ES-I3 (cell line): ENCODE measurements around the gene ARNT2.

Experiments
- H3K36me3 ChIP-seq: 2 replicates; pipeline ENCODE4 v1.6.1; 2013; ENCODE audit warnings: mild to moderate bottlenecking, low read length, control low read depth, moderate library complexity; ENCODE audit not compliant: insufficient read depth
- H3K4me1 ChIP-seq: 2 replicates; pipeline ENCODE4 v1.6.1; 2013; ENCODE audit warnings: mild to moderate bottlenecking, control low read depth, low read length; ENCODE audit not compliant: insufficient read depth
- H3K9ac ChIP-seq: 2 replicates; pipeline ENCODE4 v1.6.1; 2013; ENCODE audit warnings: low read depth, mild to moderate bottlenecking, low read length, moderate library complexity
- H3K9me3 ChIP-seq: 2 replicates; pipeline ENCODE4 v1.6.1; 2013; ENCODE audit warnings: mild to moderate bottlenecking, low read length, moderate library complexity; ENCODE audit not compliant: control insufficient read depth, insufficient read depth

ARNT2 gene

DNA sequence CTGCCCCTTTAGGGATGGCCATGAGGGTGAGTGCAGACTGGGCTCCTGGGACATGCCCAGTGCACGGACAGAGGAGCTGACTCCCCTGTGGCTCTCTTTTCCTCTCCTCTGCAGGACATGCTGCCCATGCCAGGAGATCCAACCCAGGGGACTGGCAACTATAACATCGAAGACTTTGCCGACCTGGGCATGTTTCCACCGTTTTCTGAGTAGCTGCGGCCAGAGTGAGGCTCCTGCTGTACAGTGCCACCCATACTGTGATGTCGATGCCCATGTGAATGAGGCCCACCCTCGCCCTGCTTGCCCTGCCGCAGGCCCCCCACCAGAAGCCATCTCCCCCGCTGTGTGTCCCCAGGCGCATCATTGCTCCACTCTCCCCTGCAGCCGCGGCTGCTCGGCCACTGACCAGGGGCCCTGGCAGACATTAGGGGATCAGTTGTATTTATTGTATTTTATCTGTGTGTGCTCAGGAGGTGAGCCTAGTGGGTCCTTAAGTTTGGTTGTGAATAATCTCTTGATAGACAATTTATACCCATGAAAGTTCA, 189.4 kb downstream of the ARNT2 start:
- no peak overlapping the region for H3K9ac ChIP-seq
- no peaks in the 10 kb centered on the region; the same call in 1 of the 2 replicates for H3K36me3 ChIP-seq
- H3K9me3 ChIP-seq, result no peaks in the 10 kb centered on the region
- no peaks in the 10 kb centered on the region for H3K4me1 ChIP-seq

DNA sequence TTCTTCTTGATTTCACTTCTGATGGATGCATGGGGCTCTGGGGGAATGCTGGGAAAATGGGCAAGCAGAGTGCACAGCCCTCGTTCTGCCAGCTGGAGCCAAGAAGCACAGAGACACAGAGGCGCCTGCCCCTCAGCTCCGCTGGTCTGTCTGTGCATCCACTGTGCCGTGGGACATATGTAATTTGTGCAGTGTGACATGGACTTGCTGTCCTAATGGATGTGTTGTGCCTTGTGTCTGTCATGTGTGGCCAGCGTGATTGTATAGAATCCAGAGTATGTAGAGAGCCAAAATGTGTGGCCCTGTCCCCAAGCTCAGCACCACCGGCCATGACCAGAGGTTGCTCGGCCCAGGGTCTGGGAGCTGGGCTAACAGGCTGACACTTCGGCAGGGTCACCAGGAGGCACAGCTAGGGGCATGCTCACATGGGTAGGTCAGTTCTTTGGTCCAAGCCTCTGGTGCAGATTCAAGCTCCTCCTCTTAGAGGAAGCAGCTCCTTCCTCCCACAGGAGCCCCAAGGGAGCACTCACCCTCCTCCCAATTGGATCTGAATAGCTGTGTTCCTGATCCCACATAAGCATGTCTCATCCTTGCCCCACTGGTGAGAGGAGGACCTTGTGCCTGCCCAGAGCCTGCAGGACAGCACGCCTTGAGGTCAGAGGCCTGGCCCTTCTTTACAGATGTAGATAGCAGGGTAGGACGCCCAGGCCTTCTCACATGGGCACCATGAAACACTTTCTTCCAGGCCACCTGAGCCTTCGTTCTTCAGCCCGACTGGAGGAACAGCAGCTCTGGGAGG, 190.1 kb downstream of the ARNT2 start:
- Histone ChIP-seq H3K4me1 (no peaks in the 10 kb centered on the region), H3K9me3 (no peaks in the 10 kb centered on the region)

DNA sequence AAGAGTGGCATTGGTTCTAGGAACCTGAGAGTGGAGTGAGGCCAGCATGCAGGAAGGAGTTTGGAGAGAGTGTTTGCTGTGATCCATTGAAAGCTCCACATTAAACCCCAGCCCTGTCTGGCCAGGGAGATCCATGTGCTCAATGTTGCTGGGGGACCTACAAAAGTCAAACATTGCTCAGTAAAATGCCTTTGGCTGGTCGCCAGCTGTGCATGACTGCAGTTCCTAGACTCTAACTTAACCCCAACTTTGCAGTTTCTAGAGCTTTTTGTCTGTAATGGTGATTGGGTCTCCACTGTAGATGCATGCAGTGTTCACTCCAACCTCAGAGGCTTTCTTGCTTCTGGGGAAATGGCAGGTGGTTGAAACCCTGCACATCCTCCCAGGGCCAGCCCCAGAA, 191.2 kb downstream of the ARNT2 start:
- Histone ChIP-seq H3K9me3 (no peaks in the 10 kb centered on the region), H3K9ac (no peak overlapping the region), H3K4me1 (no peaks in the 10 kb centered on the region), H3K36me3 (no peaks in the 10 kb centered on the region; the same call in 1 of the 2 replicates)

More for the DNA sequence above, 190.1 kb downstream of the ARNT2 start:
- Histone ChIP-seq H3K36me3 (no peaks in the 10 kb centered on the region; the same call in 1 of the 2 replicates), H3K9ac (no peak overlapping the region)

DNA sequence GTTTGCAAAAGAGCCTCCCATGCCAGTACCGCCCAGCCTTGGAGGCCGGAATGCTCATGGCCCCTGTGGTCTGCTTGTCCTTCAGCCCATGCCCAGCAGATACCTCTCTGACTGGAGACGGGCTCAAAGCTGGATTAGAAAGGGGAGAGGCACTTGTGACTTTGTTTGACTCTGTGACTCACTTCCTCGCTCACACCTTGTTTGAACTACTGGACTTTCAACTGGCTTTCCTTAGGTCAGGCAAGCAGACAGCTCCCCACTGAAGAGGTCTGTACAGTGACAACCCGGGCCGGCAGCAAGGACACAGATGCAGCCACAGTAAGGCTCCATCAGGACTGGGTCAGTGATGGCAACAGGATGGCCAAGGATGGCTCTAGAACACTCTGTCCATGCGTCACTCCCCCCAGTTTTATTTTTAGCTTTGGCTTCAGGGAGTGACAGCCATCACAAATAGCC, 192.4 kb downstream of the ARNT2 start:
- Histone ChIP-seq H3K9ac (no peak overlapping the region), H3K36me3 (no peaks in the 10 kb centered on the region; the same call in 1 of the 2 replicates), H3K9me3 (no peaks in the 10 kb centered on the region), H3K4me1 (no peaks in the 10 kb centered on the region)

DNA sequence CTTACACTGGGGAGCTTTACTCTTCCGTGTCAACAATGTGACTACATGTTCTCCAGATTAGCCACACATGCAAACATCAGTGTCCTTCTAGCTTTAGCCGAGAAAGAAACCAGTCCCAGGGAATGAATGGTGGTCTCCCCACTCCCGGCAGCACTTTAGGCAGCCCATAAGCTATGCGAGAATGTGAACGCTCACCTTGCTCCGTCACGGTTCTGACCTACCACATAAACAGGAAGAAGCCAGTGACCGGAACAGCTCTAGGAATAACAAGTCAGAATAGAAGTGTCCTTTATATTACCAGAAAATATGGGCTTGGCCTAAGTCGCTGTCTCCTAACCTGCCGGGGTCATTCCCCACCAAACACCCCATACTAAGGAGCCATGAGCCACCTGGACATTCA, 192.9 kb downstream of the ARNT2 start:
- no peak overlapping the region for H3K9ac ChIP-seq
- H3K4me1 ChIP-seq, result no peaks in the 10 kb centered on the region
- no peaks in the 10 kb centered on the region; the same call in 1 of the 2 replicates for H3K36me3 ChIP-seq
- H3K9me3 ChIP-seq, result no peaks in the 10 kb centered on the region

DNA sequence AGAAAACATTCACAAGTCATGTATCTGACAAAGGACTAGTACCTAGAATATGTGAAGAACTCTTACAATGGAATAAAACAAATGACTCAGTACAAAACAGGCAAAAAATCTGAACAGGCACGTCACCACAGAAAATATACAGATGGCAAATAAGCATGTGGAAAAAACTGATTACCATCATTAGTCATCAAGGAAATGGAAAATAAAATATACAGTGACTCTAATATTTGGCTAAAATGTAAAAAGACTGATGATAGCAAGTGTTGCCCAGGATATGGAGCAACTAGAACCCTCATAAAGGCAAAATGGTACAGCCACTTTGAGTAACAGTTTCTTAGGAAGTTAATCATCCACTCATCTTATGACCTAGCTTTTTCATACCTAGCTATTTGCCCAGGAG, 195.2 kb downstream of the ARNT2 start:
- H3K9ac ChIP-seq, result no peak overlapping the region
- no peaks in the 10 kb centered on the region for H3K9me3 ChIP-seq
- no peaks in the 10 kb centered on the region for H3K36me3 ChIP-seq
- H3K4me1 ChIP-seq, result no peaks in the 10 kb centered on the region

DNA sequence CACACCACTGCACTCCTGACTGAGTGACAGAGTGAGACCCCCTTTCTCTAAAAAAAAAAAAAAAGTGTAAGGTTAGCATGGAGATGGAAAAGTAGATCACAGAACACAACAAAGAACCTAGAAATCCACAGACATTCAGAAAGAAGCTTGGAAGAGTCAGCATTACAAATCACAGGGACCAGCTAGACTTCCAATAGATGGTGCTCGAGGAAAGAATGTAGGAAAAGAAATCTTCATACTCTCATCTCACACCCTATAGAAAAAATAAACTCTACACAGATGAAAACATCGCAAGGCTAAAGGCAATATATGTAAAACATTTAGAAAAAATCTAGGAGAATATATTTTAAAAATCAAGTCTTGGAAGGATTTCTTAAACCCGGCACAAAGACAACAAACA, 196.4 kb downstream of the ARNT2 start:
- H3K9ac ChIP-seq, result no peak overlapping the region
- no peaks in the 10 kb centered on the region for H3K36me3 ChIP-seq
- H3K4me1 ChIP-seq, result no peaks in the 10 kb centered on the region
- H3K9me3 ChIP-seq, result no peaks in the 10 kb centered on the region

DNA sequence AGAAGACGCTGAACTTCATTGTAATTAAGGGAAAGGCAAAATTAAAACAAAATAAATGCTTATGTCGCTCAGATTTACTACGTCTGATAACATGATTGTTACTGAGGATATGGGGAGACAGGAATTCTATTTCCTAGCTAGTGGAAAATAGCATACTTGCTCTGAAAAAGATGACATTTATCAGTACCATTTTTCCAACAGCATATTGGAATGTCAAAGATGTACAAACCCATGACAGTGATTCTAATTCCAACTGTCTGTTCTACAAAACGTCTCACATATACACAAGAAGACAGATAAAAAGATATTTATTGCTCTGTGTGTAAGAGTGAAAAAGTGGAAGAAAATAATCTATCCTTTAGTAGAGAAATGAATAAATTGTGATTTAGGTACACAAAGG, 197.1 kb downstream of the ARNT2 start:
- no peaks in the 10 kb centered on the region for H3K36me3 ChIP-seq
- H3K9ac ChIP-seq, result no peak overlapping the region

DNA sequence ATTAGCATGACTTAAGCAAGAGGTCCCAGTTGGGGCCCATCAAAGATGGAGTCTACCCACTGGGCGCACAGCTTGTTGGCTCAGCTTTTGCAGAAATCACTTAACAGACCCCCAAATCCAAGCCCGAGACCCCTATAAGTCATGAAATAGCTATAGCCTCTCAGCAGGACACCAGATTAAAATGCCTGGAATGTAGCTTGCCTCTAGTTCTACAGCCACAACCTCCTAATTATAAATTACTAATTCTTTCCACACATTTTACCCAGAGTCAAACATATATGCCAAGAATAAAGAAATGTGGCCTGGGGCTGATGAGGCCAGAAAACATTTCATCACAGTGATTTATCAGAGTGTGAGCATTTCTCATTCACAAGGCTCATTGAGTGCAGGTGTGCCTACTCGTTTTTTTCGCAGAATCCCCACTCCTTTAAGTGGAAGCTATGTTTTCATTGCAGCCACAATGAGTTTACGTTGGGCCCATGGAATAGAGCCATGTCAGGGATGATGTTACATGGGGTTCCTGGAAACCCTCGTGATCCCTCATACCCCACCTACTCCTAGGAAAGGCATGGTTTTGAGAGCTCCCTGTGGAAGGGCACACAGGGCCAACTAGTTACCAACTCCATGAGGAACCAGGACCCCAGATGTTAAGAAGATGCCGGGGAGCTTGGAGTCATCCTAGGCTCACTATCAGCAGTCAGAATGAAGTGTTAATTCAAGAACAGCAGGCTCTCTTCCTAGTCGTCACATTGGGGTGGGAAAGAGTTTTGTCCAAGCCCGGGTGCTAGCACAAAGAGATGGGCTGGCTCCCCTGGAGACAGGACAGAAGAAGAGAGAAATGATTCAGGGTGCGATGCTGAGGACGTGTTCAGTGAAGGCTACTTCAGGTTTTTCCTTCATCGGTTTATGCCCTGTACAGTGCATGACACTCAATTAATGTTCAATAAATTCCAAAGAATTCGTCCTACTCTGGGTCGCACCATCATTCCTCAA, 200.7 kb downstream of the ARNT2 start:
- Histone ChIP-seq H3K9ac (no peak overlapping the region), H3K4me1 (no peaks in the 10 kb centered on the region), H3K9me3 (no peaks in the 10 kb centered on the region; the same call in 1 of the 2 replicates), H3K36me3 (no peaks in the 10 kb centered on the region)

More for the DNA sequence above, 197.1 kb downstream of the ARNT2 start:
- Histone ChIP-seq H3K9me3 (no peaks in the 10 kb centered on the region), H3K4me1 (no peaks in the 10 kb centered on the region)

DNA sequence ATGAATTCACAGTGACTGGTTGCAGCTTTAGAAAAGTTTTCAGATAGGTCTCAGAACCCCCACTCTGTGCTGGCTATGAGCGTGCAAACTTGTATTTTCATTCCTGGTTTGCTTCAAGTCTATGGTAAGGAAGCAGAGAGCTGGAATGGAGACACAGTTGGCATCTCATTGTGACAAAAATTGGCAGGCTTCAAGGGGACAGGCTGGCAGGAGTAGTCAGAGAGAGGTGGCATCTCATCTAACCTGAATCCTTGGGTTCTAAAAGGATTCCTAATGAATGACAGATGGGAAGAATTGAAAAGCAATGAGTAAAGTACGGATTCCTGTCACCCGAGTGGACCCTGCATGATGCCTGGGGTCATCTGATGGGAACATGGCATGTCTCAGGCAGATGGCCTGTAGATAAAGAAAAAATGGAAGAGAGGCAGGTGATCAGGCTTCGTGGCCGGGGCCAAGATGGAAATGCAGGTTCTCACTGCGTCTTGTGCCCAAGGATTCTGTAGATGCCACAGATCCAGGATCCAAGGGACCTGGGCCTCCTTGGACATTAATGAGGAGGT, 201.5 kb downstream of the ARNT2 start:
- H3K4me1 ChIP-seq, result no peaks in the 10 kb centered on the region
- H3K9me3 ChIP-seq, result no peaks in the 10 kb centered on the region; the same call in 1 of the 2 replicates
- no peak overlapping the region for H3K9ac ChIP-seq
- no peaks in the 10 kb centered on the region for H3K36me3 ChIP-seq

DNA sequence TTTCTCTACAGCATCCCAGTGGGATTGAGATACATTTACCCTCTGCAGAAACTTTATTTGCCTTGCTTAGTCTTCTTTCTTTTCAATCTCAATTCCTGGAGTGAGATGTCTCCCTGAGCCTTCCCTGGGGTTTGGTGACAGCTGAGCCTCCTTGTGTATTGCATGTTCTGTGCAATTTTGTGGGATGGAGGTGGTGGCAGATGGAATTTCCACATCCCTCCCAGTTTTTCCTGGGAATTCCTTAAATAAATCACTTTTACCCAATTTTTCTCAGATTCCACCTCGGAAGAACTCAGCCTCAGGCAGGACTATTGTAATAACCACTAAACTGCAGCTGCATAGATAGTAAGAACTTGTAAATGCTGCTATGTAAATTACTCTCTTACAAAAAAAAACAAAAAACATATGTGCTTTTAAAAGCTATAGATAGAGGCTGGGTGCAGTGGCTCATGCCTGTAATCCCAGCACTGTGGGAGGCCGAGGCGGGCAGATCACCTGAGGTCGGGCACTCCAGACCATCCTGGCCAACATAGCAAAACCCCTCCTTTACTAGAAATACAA, 202.4 kb downstream of the ARNT2 start:
- Histone ChIP-seq H3K9ac (no peak overlapping the region), H3K36me3 (no peaks in the 10 kb centered on the region), H3K9me3 (no peaks in the 10 kb centered on the region; the same call in 1 of the 2 replicates), H3K4me1 (no peaks in the 10 kb centered on the region)

DNA sequence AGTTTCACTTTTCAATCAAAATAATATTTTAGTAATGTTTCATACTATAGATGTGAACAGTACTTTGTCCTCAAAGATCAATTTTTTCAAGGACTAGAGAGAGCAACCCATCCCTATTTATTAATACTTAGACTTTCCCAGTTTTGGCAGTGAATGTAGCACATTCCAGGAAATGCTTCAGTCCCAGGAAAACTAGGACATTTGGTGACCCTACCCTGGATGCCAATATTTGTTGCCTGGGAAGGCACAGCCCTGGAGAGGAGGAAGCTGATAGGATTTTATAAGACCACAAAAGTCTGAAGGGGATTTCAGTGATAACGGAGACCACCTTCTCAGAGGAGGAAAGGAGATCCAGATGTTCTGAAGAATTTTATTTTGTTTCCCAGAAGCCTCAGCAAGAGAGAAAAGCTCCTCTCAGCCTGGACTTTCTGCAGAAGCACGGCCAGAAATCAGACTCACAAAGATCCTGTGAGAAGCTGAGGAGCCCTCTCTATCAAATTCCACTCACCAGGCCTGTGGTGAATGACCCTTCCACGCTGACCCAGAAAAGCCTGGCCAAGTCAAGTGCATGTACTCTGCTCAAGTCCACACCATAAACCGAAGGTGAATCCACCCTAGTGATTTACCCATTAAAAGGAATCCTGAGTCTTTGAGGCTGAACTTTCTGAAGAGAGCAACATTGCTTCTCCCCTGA, 203.3 kb downstream of the ARNT2 start:
- H3K4me1 ChIP-seq, result no peaks in the 10 kb centered on the region
- no peaks in the 10 kb centered on the region; the same call in 1 of the 2 replicates for H3K9me3 ChIP-seq
- no peak overlapping the region for H3K9ac ChIP-seq
- no peaks in the 10 kb centered on the region for H3K36me3 ChIP-seq

DNA sequence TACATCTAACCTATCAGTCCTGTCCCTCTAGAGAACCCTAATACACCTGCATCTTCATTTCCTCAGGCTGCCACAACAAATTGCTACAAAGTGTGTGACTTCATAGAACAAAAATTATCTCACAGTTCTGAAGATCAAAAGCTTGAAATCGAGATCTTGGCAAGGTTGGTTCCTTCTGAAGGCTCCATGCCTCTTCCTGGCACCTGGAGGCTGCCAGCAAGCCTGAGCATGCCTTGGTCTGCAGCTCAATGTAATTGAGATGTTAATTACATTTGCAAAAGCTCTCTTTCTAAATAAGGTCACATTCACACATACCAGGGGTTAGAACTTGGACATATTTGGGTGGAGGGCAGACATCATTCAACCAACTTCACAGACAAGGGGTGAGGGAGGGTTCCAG, 204.5 kb downstream of the ARNT2 start:
- 0 out of 2 replicates have a peak, but pooled peaks cover 1% of the 10 kb centered on the region for H3K4me1 ChIP-seq
- H3K9me3 ChIP-seq, result no peaks in the 10 kb centered on the region; the same call in 1 of the 2 replicates
- no peaks in the 10 kb centered on the region for H3K36me3 ChIP-seq
- no peak overlapping the region for H3K9ac ChIP-seq
